Left ventricle myocardium superior (tissue), 1 donor: ENCODE measurements around the gene ELAVL3. TPM values are rescaled to one million over a fixed set of nuclear protein-coding genes. Genes with fewer than 3 reads are reported as not detected.
A peak's percentile ranks its signal among the peaks of the same experiment; 100 is the strongest.
"Not testable (repeated sequence)": the region's sequence is repeated elsewhere in the genome, so short reads cannot be mapped to it uniquely, and the experiment has no call there.

Experiments used
- ATAC-seq: fragments of 200-7000 bp; cut with Tn5 transposase; one replicate; pipeline ENCODE4 v1.9.1; 2020; ENCODE audit warnings: mild to moderate bottlenecking, moderate library complexity
- DNase-seq: peaks from one replicate; pipeline ENCODE4 v3.0.0-alpha.2; 2020
- intact Hi-C: fragments of 100-400 bp; cut with micrococcal nuclease; formaldehyde crosslinking; loops from one replicate; pipeline ENCODE4 v1.11.0; 2022
- microRNA-seq: library from miRNA; unstranded; fragments of <30 nt; microRNA quantifications from one replicate; pipeline ENCODE4 v1.2.0, GENCODE V29; 2020; ENCODE audit warnings: borderline number of aligned reads
- total RNA-seq: library from RNA; stranded (reverse); fragmentation: NEBNext Ultra II Directional; extraction: Animal tissue kit (Norgen Biotek cat#: 25700); gene quantifications from one replicate; pipeline ENCODE4 v1.2.1, GENCODE V29; 2021
- donor health status: DM: no; HTN: yes; CAD: no; lungs with severe emphysema.

Gene ELAVL3
- total RNA-seq, 1 donor from 2014 or later, result 0.84 TPM

- intact Hi-C loops, result no loop called here
- ATAC-seq (peak; percentile 76), DNase-seq (peak; percentile 84)
Measured at GRCh38 chr19:11420429-11421370, 60.1 kb downstream of the ELAVL3 start.

- peak; percentile 67 for ATAC-seq
- intact Hi-C loops, result no loop called here
Measured at GRCh38 chr19:11418549-11419506, 62.0 kb downstream of the ELAVL3 start, which contains the start of gene RGL3. TSS of gene RGL3 (minus strand) at chr19:11419314. CDS start at chr19:11419278, 36 bp downstream.

GRCh38 chr19:11418094-11418548 is 62.7 kb downstream of the ELAVL3 start:
- DNase-seq (no peak), ATAC-seq (no peak)
- intact Hi-C loops, result no loop called here

More at GRCh38 chr19:11418549-11419506, 62.0 kb downstream of the ELAVL3 start, which contains the start of gene RGL3:
- peak; percentile 81 for DNase-seq

- no peak for ATAC-seq
- intact Hi-C loops, result no loop called here
- no peak for DNase-seq
Measured at GRCh38 chr19:11416346-11417052, 64.3 kb downstream of the ELAVL3 start.

- DNase-seq (peak; percentile 2), ATAC-seq (no peak)
- intact Hi-C loops, result no loop called here
Measured at GRCh38 chr19:11414544-11414943, 66.3 kb downstream of the ELAVL3 start.

GRCh38 chr19:11410682-11411081 is 70.2 kb downstream of the ELAVL3 start:
- ATAC-seq (no peak), DNase-seq (no peak)
- intact Hi-C loops, result no loop called here

GRCh38 chr19:11408591-11408990 is 72.3 kb downstream of the ELAVL3 start:
- intact Hi-C loops, result no loop called here
- DNase-seq (no peak), ATAC-seq (no peak)

- intact Hi-C loops, ATAC-seq: not testable (repeated sequence)
- DNase-seq, result peak; percentile 28
Measured at GRCh38 chr19:11406703-11407236, 74.1 kb downstream of the ELAVL3 start.

GRCh38 chr19:11405846-11406643 is 74.8 kb downstream of the ELAVL3 start:
- intact Hi-C loops, result no loop called here
- DNase-seq (peak; percentile 55), ATAC-seq (peak; percentile 75)

GRCh38 chr19:11404588-11405222 is 76.1 kb downstream of the ELAVL3 start:
- peak; percentile 33 for DNase-seq
- intact Hi-C loops, result no loop called here
- ATAC-seq, result peak; percentile 72

- intact Hi-C loops, result no loop called here
Measured at GRCh38 chr19:11401808-11402543, 78.9 kb downstream of the ELAVL3 start.

More at GRCh38 chr19:11401808-11402543, 78.9 kb downstream of the ELAVL3 start:
- ATAC-seq (no peak), DNase-seq (peak; percentile 20)

Small RNA genes lying within 50 kb of the gene (microRNA-seq; reads per million reads assigned to microRNA genes)
- not detected for gene MIR7974

Other genes starting within 250 kb of the ELAVL3 start
- not detected for gene ANGPTL8, start 241.4 kb downstream of the ELAVL3 start, total RNA-seq
- gene DOCK6, start 218.5 kb downstream of the ELAVL3 start, total RNA-seq, result 39.6 TPM
- not detected for gene TSPAN16, start 184.9 kb downstream of the ELAVL3 start, total RNA-seq
- gene RAB3D, start 141.4 kb downstream of the ELAVL3 start, total RNA-seq, result 8.1 TPM
- 89.8 TPM for gene TMEM205, start 134.8 kb downstream of the ELAVL3 start, total RNA-seq
- gene CCDC159, start 134.5 kb downstream of the ELAVL3 start, total RNA-seq, result 20.9 TPM
- 17.7 TPM for gene PLPPR2, start 125.6 kb downstream of the ELAVL3 start, total RNA-seq
- 2.0 TPM for gene SWSAP1, start 106.4 kb downstream of the ELAVL3 start, total RNA-seq
- gene EPOR, start 96.7 kb downstream of the ELAVL3 start, total RNA-seq, result 7.6 TPM
- gene RGL3, start 61.7 kb downstream of the ELAVL3 start, total RNA-seq, result 6.4 TPM
- gene ODAD3, start 45.9 kb downstream of the ELAVL3 start, total RNA-seq, result 0.42 TPM
- gene PRKCSH, start 45.4 kb downstream of the ELAVL3 start, total RNA-seq, result 139 TPM
- gene ZNF653, start 24.8 kb upstream of the ELAVL3 start, total RNA-seq, result 3.3 TPM
- 180 TPM for gene ECSIT, start 48.1 kb upstream of the ELAVL3 start, total RNA-seq
- gene CNN1, start 57.8 kb upstream of the ELAVL3 start, total RNA-seq, result 81.7 TPM
- 36.0 TPM for gene ELOF1, start 78.2 kb upstream of the ELAVL3 start, total RNA-seq
- gene ACP5, start 96.6 kb upstream of the ELAVL3 start, total RNA-seq, result 2.5 TPM
- 5.2 TPM for gene ZNF627, start 116.4 kb upstream of the ELAVL3 start, total RNA-seq